SKM-1 (cell line): ENCODE data around the gene CNTN2.

Source experiments
- DNase-seq: peaks from one replicate; lab custom pipeline; 2025; ENCODE audit not compliant: unreplicated experiment; lab: John Stamatoyannopoulos, UW

CNTN2 gene

DNA sequence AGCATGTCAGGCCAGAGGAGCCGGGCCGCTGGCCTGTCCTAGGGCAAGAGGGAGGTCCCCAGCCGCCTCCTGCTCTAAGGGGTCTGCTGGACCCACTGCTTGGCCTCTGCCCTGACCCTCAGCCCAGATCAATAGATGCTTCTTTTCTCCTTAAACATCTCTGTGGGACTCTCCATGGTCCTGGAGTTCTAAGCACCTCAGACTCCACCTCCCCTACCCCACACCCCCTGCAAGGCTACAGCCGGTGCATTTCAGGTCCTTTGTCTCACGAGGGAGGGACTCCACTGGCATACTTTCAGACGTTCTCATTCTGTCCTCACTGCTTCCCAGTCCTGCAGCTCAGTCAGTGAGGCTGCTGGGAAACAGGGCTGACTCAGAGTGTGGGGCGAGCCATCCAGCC lies 11.0 kb downstream of the CNTN2 start:
- no peak for DNase-seq

DNA sequence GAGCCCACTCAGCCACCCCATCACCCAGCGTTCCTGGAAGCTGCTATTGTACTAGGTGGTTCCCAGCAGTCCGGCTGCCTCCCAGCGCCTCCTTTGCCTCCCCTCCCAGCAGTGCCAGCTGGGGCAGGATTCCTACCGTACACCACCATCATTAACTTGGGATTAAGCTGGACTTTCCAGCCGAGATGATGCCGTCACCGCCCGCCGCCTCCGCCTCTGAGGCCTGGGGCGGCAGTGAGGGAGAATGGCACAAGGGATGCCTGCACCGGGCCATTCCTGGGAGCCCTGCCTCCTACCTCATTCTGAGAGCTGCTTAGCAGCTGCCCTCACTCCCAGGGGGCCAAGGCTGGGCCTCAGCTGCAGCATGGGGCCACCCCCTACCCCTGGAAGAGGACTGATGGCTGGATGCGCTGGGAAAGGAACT lies 13.2 kb downstream of the CNTN2 start:
- no peak for DNase-seq

DNA sequence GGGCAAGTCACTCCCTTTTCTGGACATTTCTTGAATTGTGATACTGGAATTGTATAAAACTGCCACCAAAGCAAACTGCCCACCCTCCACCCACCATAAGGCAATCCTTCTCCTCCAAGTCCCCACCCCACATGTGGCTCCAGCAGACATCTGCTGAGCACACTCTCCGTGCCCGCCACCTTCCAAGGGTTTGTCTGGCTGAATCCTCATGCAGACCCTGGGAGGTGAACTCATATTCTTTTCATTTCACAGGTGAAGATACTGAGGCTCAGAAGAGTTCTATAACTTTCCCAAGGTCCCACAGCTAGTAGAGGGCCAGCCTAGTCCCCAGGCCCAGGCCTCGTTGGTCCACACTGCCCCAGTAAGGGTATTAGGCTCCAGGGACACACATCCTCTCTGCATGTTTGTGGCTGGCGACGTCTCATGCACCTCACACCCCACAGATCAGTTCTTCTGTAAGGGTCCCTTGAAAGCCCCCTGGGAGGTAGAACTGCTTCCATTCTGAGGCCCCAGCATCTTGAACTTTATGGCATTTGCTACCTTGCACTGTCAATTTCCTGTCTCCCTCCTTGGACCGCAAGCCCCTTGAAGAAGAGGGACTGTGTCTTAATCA lies 14.1 kb downstream of the CNTN2 start:
- no peak for DNase-seq

DNA sequence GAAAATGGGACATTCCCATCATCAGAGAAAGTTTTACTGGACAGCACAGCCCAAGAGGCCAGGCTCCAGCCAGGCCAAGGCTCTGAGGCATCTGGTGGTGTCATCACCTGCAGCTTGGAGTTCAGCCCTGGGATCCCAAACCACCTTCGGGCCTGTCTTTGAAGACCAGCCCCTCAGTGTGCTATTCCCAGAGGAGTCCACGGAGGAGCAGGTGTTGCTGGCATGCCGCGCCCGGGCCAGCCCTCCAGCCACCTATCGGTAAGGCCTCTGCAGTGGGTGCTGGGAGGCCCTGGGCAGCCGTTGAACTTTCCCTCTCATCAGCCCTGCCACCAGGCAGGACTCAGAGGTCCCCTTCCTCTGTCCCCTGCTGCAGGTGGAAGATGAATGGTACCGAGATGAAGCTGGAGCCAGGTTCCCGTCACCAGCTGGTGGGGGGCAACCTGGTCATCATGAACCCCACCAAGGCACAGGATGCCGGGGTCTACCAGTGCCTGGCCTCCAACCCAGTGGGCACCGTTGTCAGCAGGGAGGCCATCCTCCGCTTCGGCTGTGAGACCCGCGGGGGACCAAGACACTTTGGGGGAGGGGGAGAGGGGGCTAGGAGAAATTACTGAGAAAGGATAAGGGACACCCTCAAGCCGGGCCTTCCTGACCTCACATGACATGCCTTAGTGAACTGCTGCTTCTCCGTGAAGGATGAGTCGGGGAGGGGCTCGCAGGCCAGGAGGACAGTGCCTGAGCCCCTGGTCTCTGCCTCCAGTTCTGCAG lies 15.0 kb downstream of the CNTN2 start:
- no peak for DNase-seq

DNA sequence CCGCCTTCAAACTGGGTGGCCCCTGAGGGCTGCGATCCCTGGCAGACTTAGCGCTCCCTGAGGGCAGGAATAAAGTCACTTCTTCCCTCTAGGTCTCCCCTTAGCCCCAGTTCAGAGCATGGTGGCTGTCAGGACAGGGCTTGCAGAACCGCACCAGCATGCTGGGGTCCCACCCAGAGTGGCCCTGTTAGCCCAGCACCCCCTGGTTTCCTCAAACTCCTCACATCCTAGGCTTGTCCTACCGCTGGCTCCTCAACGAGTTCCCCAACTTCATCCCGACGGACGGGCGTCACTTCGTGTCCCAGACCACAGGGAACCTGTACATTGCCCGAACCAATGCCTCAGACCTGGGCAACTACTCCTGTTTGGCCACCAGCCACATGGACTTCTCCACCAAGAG lies 15.8 kb downstream of the CNTN2 start:
- DNase-seq = no peak

DNA sequence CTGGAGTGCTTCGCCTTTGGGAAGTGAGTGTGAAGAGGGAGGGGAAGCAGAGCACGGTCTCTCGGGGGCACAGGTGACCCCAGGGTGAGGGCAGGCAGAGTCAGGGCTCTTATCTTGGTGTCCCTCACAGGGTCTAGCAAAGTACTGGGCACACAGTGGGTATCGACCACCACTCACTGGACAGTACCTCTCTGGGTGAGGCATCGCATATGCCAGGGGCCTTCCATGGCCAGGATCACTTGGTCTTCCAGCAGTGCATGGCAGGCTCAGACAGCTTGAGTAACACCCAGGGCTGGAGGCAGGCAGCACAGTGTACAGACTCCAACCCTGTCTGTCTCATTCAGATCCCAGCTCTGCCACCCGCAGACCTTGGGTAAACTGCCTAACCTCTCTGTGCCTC lies 16.6 kb downstream of the CNTN2 start:
- no peak for DNase-seq

DNA sequence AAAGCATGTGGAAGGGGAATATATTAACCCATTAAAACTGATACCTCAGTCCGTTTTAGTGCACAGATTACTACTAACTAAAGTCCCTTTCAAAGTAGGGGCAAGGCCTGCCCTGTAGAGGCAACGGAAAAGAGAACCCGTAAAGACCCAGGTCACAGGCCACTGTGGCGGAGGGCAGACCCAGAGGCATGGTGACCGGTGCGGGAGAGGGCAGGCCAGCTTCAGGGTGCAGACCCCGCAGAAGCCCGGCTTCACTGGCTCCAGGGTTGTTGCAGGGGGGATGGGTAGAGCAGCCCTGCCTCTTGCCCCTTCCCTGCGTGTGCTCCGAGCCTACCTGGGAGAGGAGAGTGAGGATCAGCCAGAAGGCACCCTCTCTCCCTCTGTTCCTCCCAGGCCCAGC lies 17.7 kb downstream of the CNTN2 start:
- DNase-seq = no peak

DNA sequence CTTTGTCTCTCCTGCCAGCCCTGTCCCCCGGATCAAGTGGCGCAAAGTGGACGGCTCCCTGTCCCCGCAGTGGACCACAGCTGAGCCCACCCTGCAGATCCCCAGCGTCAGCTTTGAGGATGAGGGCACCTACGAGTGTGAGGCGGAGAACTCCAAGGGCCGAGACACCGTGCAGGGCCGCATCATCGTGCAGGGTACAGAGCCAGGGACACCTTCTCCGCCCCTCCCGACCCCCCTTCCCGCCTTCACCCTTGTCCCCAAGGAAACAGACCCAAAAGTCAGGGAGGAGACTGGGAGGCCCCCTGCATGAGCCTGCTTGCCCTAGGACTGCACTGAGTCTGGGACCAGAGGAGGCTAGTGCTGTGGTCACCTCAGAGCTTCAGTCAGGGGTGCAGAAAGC lies 18.2 kb downstream of the CNTN2 start:
- no peak for DNase-seq

DNA sequence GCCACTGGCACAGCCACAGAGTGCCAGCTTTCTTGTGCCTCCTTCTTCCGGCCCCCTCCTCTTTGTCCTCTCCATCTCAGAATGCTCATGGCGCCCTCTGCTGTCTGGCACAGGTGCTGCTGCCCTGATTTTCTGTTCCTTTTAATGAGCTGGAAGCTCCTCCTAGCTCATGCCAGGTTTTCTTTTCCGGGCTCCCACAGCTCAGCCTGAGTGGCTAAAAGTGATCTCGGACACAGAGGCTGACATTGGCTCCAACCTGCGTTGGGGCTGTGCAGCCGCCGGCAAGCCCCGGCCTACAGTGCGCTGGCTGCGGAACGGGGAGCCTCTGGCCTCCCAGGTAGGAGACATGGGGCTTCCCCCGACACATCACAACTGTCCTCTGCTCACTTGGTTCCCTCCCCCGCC lies 18.7 kb downstream of the CNTN2 start:
- DNase-seq = peak; percentile 71

DNA sequence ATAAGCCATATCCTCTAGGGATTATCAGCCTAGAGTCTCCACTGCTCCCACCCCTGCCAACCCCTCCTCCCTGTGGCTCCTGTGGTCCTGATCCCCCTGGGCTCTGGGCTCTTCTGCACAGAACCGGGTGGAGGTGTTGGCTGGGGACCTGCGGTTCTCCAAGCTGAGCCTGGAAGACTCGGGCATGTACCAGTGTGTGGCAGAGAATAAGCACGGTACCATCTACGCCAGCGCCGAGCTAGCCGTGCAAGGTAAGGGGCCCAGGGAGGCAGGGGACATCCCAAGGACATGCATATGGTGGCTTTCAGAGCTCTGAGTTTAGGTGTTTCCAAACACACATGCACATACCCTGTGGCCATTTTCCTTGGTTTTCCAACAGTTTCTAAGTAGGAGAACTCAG lies 19.3 kb downstream of the CNTN2 start:
- DNase-seq = no peak

DNA sequence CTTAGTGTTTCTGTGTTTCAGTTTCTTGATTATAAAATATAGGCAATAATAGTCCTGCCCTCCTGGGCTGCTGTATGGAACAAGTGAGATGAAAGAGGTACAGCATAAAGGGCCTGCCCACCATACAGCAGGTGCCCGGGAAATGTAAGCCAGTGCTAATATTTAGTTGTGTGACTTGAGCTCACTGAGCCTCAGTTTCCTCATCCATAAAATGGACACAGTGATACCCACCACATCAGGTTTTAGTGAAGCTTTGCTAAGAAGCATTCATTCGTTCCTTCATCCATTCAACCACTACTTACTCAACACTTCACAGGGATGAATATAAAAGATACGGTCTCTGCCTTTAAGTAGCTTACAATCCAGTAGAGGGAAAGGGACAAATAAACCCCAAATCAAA lies 19.9 kb downstream of the CNTN2 start:
- DNase-seq = no peak

DNA sequence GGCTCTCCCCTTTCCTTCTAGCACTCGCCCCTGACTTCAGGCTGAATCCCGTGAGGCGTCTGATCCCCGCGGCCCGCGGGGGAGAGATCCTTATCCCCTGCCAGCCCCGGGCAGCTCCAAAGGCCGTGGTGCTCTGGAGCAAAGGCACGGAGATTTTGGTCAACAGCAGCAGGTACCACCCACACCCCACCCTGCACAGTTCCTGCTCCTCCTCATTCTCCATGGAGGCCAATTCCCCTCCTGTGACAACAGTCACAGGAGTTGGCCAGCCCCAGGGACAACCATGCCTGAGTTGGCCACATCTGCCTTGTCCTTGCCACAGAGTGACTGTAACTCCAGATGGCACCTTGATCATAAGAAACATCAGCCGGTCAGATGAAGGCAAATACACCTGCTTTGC lies 21.3 kb downstream of the CNTN2 start:
- DNase-seq = no peak

DNA sequence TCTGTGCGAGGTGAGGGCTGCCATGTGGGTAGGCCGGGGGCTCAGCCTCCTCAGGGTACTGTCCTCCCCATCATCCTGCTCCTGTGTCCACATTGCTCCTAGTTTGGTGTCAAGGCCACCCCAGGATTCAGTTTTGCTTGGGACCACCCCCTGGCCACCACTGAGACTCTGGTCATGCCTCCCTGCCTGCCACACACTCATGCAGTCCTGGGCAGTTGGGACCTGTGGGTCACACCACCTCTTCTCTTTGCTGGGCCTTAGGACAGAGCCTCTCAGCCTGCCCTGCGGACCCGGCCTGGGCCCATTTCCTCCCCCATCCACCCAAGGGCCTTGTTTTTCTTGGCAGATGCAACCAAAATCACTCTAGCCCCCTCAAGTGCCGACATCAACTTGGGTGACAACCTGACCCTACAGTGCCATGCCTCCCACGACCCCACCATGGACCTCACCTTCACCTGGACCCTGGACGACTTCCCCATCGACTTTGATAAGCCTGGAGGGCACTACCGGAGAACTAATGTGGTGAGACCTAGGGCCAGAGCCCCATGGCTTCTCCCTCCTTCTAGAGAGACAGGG lies 21.8 kb downstream of the CNTN2 start:
- no peak for DNase-seq

DNA sequence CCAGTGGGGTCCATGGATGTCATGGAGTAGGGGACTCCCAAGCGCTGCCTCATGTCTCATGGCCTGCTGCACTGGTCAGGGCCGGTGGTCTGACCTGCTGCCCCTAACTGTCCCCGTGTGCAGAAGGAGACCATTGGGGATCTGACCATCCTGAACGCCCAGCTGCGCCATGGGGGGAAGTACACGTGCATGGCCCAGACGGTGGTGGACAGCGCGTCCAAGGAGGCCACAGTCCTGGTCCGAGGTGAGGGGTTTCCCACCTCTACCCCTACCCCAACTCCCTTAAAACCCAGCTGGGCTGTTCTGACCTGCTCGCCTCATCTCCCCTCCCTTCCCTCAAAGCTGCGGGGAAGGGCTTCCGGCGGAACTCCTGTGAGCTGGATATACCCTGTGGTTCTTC lies 22.7 kb downstream of the CNTN2 start:
- DNase-seq = no peak

DNA sequence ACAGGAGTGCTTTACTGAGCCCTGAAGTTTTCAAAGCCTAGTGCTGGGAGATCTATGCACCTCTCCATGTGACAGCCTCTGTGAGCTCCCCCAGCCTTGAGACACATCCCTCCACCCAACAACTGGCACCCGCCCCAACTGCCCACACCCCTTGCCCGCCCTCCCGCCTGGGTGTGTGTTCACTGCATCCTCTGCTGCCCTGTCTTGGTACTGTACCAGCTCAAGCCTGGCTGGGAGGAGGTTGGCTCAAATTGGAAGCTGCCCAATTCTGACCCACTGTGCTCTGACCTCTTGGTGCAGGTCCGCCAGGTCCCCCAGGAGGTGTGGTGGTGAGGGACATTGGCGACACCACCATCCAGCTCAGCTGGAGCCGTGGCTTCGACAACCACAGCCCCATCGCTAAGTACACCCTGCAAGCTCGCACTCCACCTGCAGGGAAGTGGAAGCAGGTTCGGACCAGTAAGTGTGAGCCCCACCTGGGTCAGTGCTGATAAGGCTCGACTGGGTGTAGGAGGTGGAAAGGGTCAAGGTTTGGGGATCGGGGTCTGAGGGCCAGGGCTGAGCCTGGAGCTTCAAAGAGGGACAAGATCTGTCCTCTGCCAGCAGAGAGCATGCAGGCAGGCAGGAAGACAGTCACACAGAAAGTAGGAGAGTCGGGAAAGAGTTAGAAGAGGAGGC lies 23.3 kb downstream of the CNTN2 start:
- DNase-seq = no peak

DNA sequence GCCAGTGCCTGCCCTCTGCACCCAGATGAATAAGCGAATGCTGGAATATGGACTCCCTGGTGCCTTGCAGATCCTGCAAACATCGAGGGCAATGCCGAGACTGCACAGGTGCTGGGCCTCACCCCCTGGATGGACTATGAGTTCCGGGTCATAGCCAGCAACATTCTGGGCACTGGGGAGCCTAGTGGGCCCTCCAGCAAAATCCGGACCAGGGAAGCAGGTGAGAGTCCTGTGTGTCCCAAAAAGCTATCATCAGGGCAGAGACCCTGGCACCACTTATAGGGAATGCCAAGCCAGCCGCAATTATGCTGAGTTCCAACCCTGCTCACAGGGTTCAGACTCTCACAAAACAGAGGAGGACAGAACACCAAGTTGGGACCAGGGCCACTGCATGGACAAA lies 24.0 kb downstream of the CNTN2 start:
- DNase-seq = no peak

DNA sequence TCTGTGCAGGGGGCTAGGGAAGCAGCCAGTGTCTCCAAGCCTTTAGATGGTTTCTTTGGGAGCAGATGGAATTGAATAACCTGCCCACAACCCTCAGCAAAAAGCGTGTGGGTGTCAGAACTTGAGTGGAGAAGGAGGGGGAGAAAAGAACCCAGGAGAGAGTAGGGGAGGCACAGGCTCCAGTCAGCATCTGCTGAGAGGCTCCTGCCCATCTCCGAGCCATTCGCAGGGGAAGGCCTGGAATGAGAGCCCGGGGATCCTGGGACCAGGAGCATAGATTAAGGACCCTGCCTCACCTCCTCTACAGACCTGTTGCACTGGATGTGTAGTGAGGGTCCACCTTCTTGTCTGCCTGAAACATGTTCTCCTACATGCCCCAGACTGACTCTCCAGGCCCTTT lies 25.0 kb downstream of the CNTN2 start:
- DNase-seq = no peak

DNA sequence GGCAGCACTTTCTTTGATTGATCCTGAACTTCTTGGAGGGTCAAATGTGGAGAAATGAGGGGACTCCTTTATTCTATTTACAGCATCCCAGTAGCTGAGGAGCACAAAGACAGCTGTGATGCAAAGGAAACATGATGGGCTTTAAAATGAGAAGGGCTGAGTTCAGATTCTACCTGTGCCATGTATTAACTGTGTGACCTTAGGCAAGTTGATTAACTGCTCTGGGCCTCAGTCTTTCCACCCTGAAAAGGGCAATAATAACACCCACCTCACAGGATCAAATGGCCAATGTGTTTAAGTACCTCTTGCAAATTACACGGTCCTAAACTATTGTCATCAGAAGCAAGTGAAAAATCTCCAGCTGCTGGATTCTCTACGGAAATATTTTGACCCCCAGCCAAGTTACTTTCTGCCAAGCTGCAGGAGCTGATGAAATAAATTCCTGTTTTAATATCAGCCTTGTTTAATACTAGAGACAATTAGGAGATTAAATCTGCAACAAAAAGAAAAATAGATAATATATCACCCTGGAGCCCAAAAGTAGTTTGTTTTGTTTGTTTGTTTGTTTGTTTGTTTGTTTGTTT lies 25.5 kb downstream of the CNTN2 start:
- no peak for DNase-seq

DNA sequence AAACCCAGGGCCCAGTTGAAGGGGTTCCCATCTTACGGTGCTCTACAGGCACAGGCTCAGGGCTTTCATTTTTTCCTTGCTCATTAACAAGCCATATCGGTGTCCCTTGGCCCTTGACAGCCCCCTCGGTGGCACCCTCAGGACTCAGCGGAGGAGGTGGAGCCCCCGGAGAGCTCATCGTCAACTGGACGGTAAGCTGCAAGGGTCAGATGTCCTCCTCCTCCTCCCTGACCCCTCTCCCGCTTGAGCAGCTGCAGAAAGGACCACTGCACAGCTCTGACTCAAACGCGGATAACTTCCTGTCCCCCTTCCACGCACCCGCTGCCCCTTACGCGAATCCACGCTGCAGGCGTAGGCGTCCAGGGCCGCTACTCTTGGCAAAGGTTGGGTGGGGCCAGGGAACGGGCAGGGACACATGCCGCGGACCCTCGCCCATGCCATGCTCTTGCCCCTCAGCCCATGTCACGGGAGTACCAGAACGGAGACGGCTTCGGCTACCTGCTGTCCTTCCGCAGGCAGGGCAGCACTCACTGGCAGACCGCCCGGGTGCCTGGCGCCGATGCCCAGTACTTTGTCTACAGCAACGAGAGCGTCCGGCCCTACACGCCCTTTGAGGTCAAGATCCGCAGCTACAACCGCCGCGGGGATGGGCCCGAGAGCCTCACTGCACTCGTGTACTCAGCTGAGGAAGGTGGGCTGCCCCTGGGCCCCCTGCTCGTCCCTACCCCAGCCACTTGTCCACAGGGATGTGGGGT lies 26.5 kb downstream of the CNTN2 start:
- no peak for DNase-seq

DNA sequence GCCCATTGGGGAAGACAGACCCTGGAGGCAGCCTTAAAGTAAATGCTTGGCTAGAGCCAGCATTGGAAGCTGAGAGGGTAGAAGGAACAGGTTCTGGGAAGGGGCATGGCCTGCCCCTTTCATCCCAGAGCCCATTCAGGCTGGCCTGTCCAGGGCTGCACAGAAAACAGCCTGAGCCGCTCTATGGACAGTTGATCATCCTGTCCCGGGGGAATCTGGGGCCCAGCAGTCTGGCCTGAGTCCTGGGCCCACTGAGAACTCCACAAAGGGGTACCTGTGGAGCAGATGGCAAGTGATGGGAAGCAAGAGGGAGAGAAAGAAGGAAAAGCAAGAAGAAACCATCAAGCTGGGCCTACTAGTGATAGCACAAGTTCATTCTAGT lies 28.0 kb downstream of the CNTN2 start:
- DNase-seq = no peak

DNA sequence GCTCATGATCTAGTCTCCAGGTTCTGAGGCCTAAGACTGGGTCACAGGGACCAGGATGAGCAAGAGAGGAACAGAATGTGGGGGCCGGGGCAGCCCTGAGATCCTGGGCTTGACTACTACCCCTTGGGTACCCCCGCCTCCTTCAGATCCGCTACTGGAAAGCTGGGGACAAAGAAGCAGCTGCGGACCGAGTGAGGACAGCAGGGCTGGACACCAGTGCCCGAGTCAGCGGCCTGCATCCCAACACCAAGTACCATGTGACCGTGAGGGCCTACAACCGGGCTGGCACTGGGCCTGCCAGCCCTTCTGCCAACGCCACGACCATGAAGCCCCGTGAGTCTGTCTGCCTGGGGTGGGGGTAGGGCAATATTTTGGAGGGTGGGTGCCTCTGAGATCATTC lies 28.8 kb downstream of the CNTN2 start:
- DNase-seq = no peak
